Thyroid gland (tissue), 4 donors: ENCODE results near the gene CX3CR1. TPM values are rescaled to one million over a fixed set of nuclear protein-coding genes. Genes with fewer than 3 reads are reported as not detected.

Experiments
- DNase-seq, 2 donors: peaks; one replicate each; pipeline ENCODE4 v3.0.0-alpha.2; 2019
- H3K27ac ChIP-seq, 3 donors: fragments of 200-600 bp; sonication (generic); 1 replicate in 2 of 3; 2 replicates in 1 of 3; pipeline ENCODE4 v1.5.1; 2016 to 2019; ENCODE audit warnings: mild to moderate bottlenecking in 1 of 3, moderate library complexity in 1 of 3
- H3K27me3 ChIP-seq: fragments of 200-600 bp; sonication (generic); one replicate; pipeline ENCODE4 v1.5.1; 2019
- H3K36me3 ChIP-seq, 2 donors: fragments of 200-600 bp; sonication (generic); one replicate each; pipeline ENCODE4 v1.5.1; 2016 to 2019
- H3K4me1 ChIP-seq, 2 donors: fragments of 200-600 bp; sonication (generic); one replicate each; pipeline ENCODE4 v1.5.1; 2017 to 2019
- H3K4me3 ChIP-seq, 3 donors: fragments of 200-600 bp; sonication (generic); replicated peaks in 1 of 3; 1 replicate in 2 of 3; 2 replicates in 1 of 3; pipeline ENCODE4 v1.5.1; 2016; ENCODE audit warnings: mild to moderate bottlenecking in 1 of 3
- H3K9me3 ChIP-seq: fragments of 200-600 bp; sonication (generic); one replicate; pipeline ENCODE4 v1.5.1; 2017
- CTCF ChIP-seq, 6 experiments: fragments of 200-600 bp in 3 of 6; fragments of 450-650 bp in 3 of 6; sonication (generic) in 3 of 6; IDR thresholded peaks; one replicate each; pipeline ENCODE4 v1.5.1; 2016 to 2019; ENCODE audit warnings: antibody characterized with exemption in 6 of 6, mild to moderate bottlenecking in 2 of 6, inconsistent platforms in 1 of 6, moderate library complexity in 1 of 6
- POLR2A ChIP-seq, 2 donors: fragments of 450-650 bp; IDR thresholded peaks; one replicate each; pipeline ENCODE4 v1.6.1; 2017; ENCODE audit warnings: antibody characterized with exemption in 2 of 2, mild to moderate bottlenecking in 2 of 2, moderate library complexity in 1 of 2
- WGBS, 2 donors: methylation state at CpG; one replicate each; pipeline ENCODE4 v1.1.5; 2017; 5-methylcytosine and 5-hydroxymethylcytosine counted together
- intact Hi-C: fragments of 100-400 bp; cut with DNase I; formaldehyde crosslinking; loops from one replicate; pipeline ENCODE4 v1.15.1; 2023
- total RNA-seq, 4 donors: library from RNA; depleted of rRNA; stranded (reverse); fragments of >200 nt; gene quantifications; one replicate each; pipeline ENCODE4 v1.2.3, GENCODE V29; 2016

CX3CR1 gene
- total RNA-seq, 4 donors from 2014 or later: 0.27 to 1.9 (median 1.1) TPM; not detected in 1

- H3K4me1 ChIP-seq: peaks cover 9 to 30% of the 10 kb centered on the region in 2 donors
- intact Hi-C loops: loop anchor here (5.0 kb wide), 2 partner anchors 84 to 166 kb away; no protein-coding TSS in a partner anchor
- H3K36me3 ChIP-seq: no peaks in the 10 kb centered on the region
- no peak for DNase-seq
- no peaks in the 10 kb centered on the region for H3K27me3 ChIP-seq
- H3K9me3 ChIP-seq: no peaks in the 10 kb centered on the region
- TF ChIP-seq CTCF (IDR thresholded peaks at IDR 0.05): no peak
- no peak for TF ChIP-seq POLR2A (IDR thresholded peaks at IDR 0.05)
- H3K4me3 ChIP-seq: no peak overlapping the region
- H3K27ac ChIP-seq: no peak overlapping the region
- 80 to 94% methylated on average over 4 of the region's 4 CpGs for WGBS, 2 donors
Observed at GRCh38 chr3:39292961-39293360, 13.1 kb upstream of the CX3CR1 start.

GRCh38 chr3:39291903-39292329 lies 12.1 kb upstream of the CX3CR1 start:
- H3K27me3 ChIP-seq: no peaks in the 10 kb centered on the region
- intact Hi-C loops: loop anchor here (2.0 to 5.0 kb wide), 3 partner anchors 85 to 165 kb away; no protein-coding TSS in a partner anchor
- peak; percentile 52 to 67 for DNase-seq
- no peak overlapping the region for H3K27ac ChIP-seq
- no peaks in the 10 kb centered on the region for H3K9me3 ChIP-seq
- no peak overlapping the region for H3K4me3 ChIP-seq
- WGBS, 2 donors: 23 to 34% methylated on average over 5 of the region's 5 CpGs
- no peaks in the 10 kb centered on the region for H3K36me3 ChIP-seq
- no peak for TF ChIP-seq POLR2A (IDR thresholded peaks at IDR 0.05)
- TF ChIP-seq CTCF (IDR thresholded peaks at IDR 0.05): peak; percentile 68 to 96 (median 75)
- H3K4me1 ChIP-seq: peaks cover 9 to 30% of the 10 kb centered on the region in 2 donors

GRCh38 chr3:39290255-39290654 lies 10.4 kb upstream of the CX3CR1 start:
- H3K36me3 ChIP-seq: no peaks in the 10 kb centered on the region
- no peak for TF ChIP-seq POLR2A (IDR thresholded peaks at IDR 0.05)
- TF ChIP-seq CTCF (IDR thresholded peaks at IDR 0.05): no peak
- H3K4me3 ChIP-seq: no peak overlapping the region
- H3K27me3 ChIP-seq: no peaks in the 10 kb centered on the region
- intact Hi-C loops: loop anchor here (2.0 to 5.0 kb wide), 3 partner anchors 87 to 163 kb away; no protein-coding TSS in a partner anchor
- DNase-seq: no peak
- H3K9me3 ChIP-seq: no peaks in the 10 kb centered on the region
- peak overlapping the region in 2 of 3 donors; percentile 4 to 6 for H3K27ac ChIP-seq
- H3K4me1 ChIP-seq: peaks cover 9 to 28% of the 10 kb centered on the region in 2 donors
- 46 to 66% methylated on average over 4 of the region's 4 CpGs for WGBS, 2 donors

- H3K4me1 ChIP-seq: peaks cover under 1 to 17% of the 10 kb centered on the region in 2 donors
- no peak for DNase-seq
- no peak overlapping the region for H3K4me3 ChIP-seq
- intact Hi-C loops: loop anchor here (5.0 kb wide), 1 partner anchor 82 kb away; no protein-coding TSS in a partner anchor
- H3K9me3 ChIP-seq: no peaks in the 10 kb centered on the region
- H3K27me3 ChIP-seq: no peaks in the 10 kb centered on the region
- 85 to 89% methylated on average over 4 of the region's 4 CpGs for WGBS, 2 donors
- TF ChIP-seq CTCF (IDR thresholded peaks at IDR 0.05): no peak
- no peak for TF ChIP-seq POLR2A (IDR thresholded peaks at IDR 0.05)
- no peak overlapping the region for H3K27ac ChIP-seq
- no peaks in the 10 kb centered on the region for H3K36me3 ChIP-seq
Observed at GRCh38 chr3:39289107-39289506, 9.3 kb upstream of the CX3CR1 start.

GRCh38 chr3:39288300-39288808 lies 8.5 kb upstream of the CX3CR1 start:
- intact Hi-C loops: loop anchor here (5.0 kb wide), 1 partner anchor 81 kb away; no protein-coding TSS in a partner anchor
- H3K4me1 ChIP-seq: peaks cover 0 to 13% of the 10 kb centered on the region in 2 donors
- H3K27me3 ChIP-seq: no peaks in the 10 kb centered on the region
- H3K4me3 ChIP-seq: no peak overlapping the region
- WGBS, 2 donors: 19% methylated on average over 3 of the region's 3 CpGs
- H3K36me3 ChIP-seq: no peaks in the 10 kb centered on the region
- TF ChIP-seq POLR2A (IDR thresholded peaks at IDR 0.05) (peak in 1 of 2 donors; percentile 32), CTCF (IDR thresholded peaks at IDR 0.05) (peak; percentile 39 to 98 (median 94))
- DNase-seq: peak; percentile 95 to 96
- no peaks in the 10 kb centered on the region for H3K9me3 ChIP-seq
- peak overlapping the region in 1 of 3 donors; percentile 17 for H3K27ac ChIP-seq
